ENCODE results near the gene BBS9. TPM values are rescaled to one million over a fixed set of nuclear protein-coding genes. Genes with fewer than 3 reads are reported as not detected.

Gene BBS9
- total RNA-seq, 1 experiment from 2014 or later: 5.7 TPM

GRCh38 chr7:33395340-33395739, 266.0 kb downstream of the BBS9 start:
- ATAC-seq: no peak
- POLR2A ChIA-PET (ENCODE audit: unreplicated experiment): no interaction called here

GRCh38 chr7:33399528-33400213, 270.3 kb downstream of the BBS9 start:
- H3K9ac ChIP-seq (ENCODE audit: low read length): no peak overlapping the region
- H3K4me2 ChIP-seq (ENCODE audit: low read length): no peak overlapping the region
- BruUV-seq (replicated peaks): no TSS peak
- intact Hi-C loops (cut with micrococcal nuclease): no loop called here
- no peaks in the 10 kb centered on the region for H3K79me2 ChIP-seq (ENCODE audit: low read length)
- H3K4me3 ChIP-seq (ENCODE audit: low read length): no peak overlapping the region
- no peaks in the 10 kb centered on the region for H3F3A ChIP-seq (ENCODE audit: low read length, unreplicated experiment)
- no peaks in the 10 kb centered on the region for H3K9me3 ChIP-seq (ENCODE audit: low read length)
- no peaks in the 10 kb centered on the region for H3K4me1 ChIP-seq (ENCODE audit: insufficient read depth, low read length)
- no peaks in the 10 kb centered on the region for H3K9me2 ChIP-seq (replicated peaks; ENCODE audit: low read length)
- ChIA-PET POLR2A (ENCODE audit: unreplicated experiment) (no interaction called here), CTCF (interaction anchor here (0.7 kb wide), 1 partner anchor 390 kb away, joined by 3 read pairs; no protein-coding TSS in a partner anchor)
- ATAC-seq (no peak), DNase-seq (no peak)
- no peak overlapping the region for H3K27ac ChIP-seq (ENCODE audit: low read length)
- TF ChIP-seq EZH2phosphoT487 (IDR thresholded peaks at IDR 0.05; ENCODE audit: borderline replicate concordance, low read length): no peak
- no peak for TF ChIP-seq CTCF (conservative IDR thresholded peaks at IDR 0.05; ENCODE audit: low read depth, low read length)
- TF ChIP-seq EZH2 (IDR thresholded peaks at IDR 0.05; ENCODE audit: low read length, unreplicated experiment): no peak
- H4K20me1 ChIP-seq (ENCODE audit: low read length): no peaks in the 10 kb centered on the region
- no peaks in the 10 kb centered on the region for H3K27me3 ChIP-seq (ENCODE audit: low read length)
- no peak overlapping the region for H2AFZ ChIP-seq (ENCODE audit: low read length)
- H3K36me3 ChIP-seq (ENCODE audit: low read depth, low read length): no peaks in the 10 kb centered on the region

More at GRCh38 chr7:33395340-33395739, 266.0 kb downstream of the BBS9 start:
- no peak overlapping the region for H2AFZ ChIP-seq (ENCODE audit: low read length)
- no peaks in the 10 kb centered on the region for H3K36me3 ChIP-seq (ENCODE audit: low read depth, low read length)
- BruUV-seq (replicated peaks): no TSS peak
- no peaks in the 10 kb centered on the region for H3K9me2 ChIP-seq (replicated peaks; ENCODE audit: low read length)
- H4K20me1 ChIP-seq (ENCODE audit: low read length): no peaks in the 10 kb centered on the region
- no peaks in the 10 kb centered on the region for H3K9me3 ChIP-seq (ENCODE audit: low read length)
- intact Hi-C loops (cut with micrococcal nuclease): no loop called here
- H3K27ac ChIP-seq (ENCODE audit: low read length): no peak overlapping the region
- H3F3A ChIP-seq (ENCODE audit: low read length, unreplicated experiment): no peaks in the 10 kb centered on the region
- no peak for DNase-seq
- CTCF ChIA-PET: no interaction called here
- no peaks in the 10 kb centered on the region for H3K27me3 ChIP-seq (ENCODE audit: low read length)
- no peak overlapping the region for H3K4me2 ChIP-seq (ENCODE audit: low read length)
- no peak for TF ChIP-seq CTCF (conservative IDR thresholded peaks at IDR 0.05; ENCODE audit: low read depth, low read length)
- TF ChIP-seq EZH2phosphoT487 (IDR thresholded peaks at IDR 0.05; ENCODE audit: borderline replicate concordance, low read length): no peak
- no peak for TF ChIP-seq EZH2 (IDR thresholded peaks at IDR 0.05; ENCODE audit: low read length, unreplicated experiment)
- H3K4me1 ChIP-seq (ENCODE audit: insufficient read depth, low read length): no peaks in the 10 kb centered on the region
- no peaks in the 10 kb centered on the region for H3K79me2 ChIP-seq (ENCODE audit: low read length)
- H3K4me3 ChIP-seq (ENCODE audit: low read length): no peak overlapping the region
- no peak overlapping the region for H3K9ac ChIP-seq (ENCODE audit: low read length)

- Histone ChIP-seq H2AFZ (ENCODE audit: low read length) (no peak overlapping the region), H3K9me2 (replicated peaks; ENCODE audit: low read length) (no peaks in the 10 kb centered on the region), H3K4me2 (ENCODE audit: low read length) (no peak overlapping the region), H3K9me3 (ENCODE audit: low read length) (no peaks in the 10 kb centered on the region), H3K27ac (ENCODE audit: low read length) (no peak overlapping the region), H3K27me3 (ENCODE audit: low read length) (no peaks in the 10 kb centered on the region), H3K79me2 (ENCODE audit: low read length) (no peaks in the 10 kb centered on the region), H4K20me1 (ENCODE audit: low read length) (no peaks in the 10 kb centered on the region), H3K4me1 (ENCODE audit: insufficient read depth, low read length) (no peaks in the 10 kb centered on the region), H3F3A (ENCODE audit: low read length, unreplicated experiment) (no peaks in the 10 kb centered on the region), H3K4me3 (ENCODE audit: low read length) (no peak overlapping the region), H3K36me3 (ENCODE audit: low read depth, low read length) (no peaks in the 10 kb centered on the region), H3K9ac (ENCODE audit: low read length) (no peak overlapping the region)
- TF ChIP-seq EZH2 (IDR thresholded peaks at IDR 0.05; ENCODE audit: low read length, unreplicated experiment): no peak
- no peak for TF ChIP-seq EZH2phosphoT487 (IDR thresholded peaks at IDR 0.05; ENCODE audit: borderline replicate concordance, low read length)
- no peak for TF ChIP-seq CTCF (conservative IDR thresholded peaks at IDR 0.05; ENCODE audit: low read depth, low read length)
- DNase-seq (no peak), ATAC-seq (no peak)
- intact Hi-C loops (cut with micrococcal nuclease): no loop called here
- no TSS peak for BruUV-seq (replicated peaks)
- POLR2A ChIA-PET (ENCODE audit: unreplicated experiment): no interaction called here
- CTCF ChIA-PET: interaction anchor here (0.7 kb wide), 1 partner anchor 391 kb away, joined by 3 read pairs; no protein-coding TSS in a partner anchor
Measured at GRCh38 chr7:33400214-33400538, 270.8 kb downstream of the BBS9 start.
